Uterus (tissue), 4 donors: ENCODE data around the gene CA10. TPM values are rescaled to one million over a fixed set of nuclear protein-coding genes. Genes with fewer than 3 reads are reported as not detected.

ENCODE experiments used
- DNase-seq, 2 donors: peaks; one replicate each; pipeline ENCODE4 v3.0.0-alpha.2; 2019 to 2020
- H3K27ac ChIP-seq, 2 donors: fragments of 200-600 bp; sonication (generic); 1 replicate in 1 of 2; 2 replicates in 1 of 2; pipeline ENCODE4 v1.5.1; 2016 to 2018
- H3K27me3 ChIP-seq, 2 donors: fragments of 200-600 bp; sonication (generic); one replicate each; pipeline ENCODE4 v1.5.1; 2018 to 2019; ENCODE audit warnings: control low read depth in 1 of 2
- H3K36me3 ChIP-seq, 2 donors: fragments of 200-600 bp; sonication (generic); one replicate each; pipeline ENCODE4 v1.5.1; 2019; ENCODE audit warnings: control low read depth in 1 of 2
- H3K4me1 ChIP-seq, 2 donors: fragments of 200-600 bp; sonication (generic); one replicate each; pipeline ENCODE4 v1.5.1; 2018 to 2019; ENCODE audit warnings: control low read depth in 1 of 2
- H3K4me3 ChIP-seq, 2 donors: fragments of 200-600 bp; sonication (generic); 1 replicate in 1 of 2; 2 replicates in 1 of 2; pipeline ENCODE4 v1.5.1; 2018 to 2019; ENCODE audit warnings: mild to moderate bottlenecking in 1 of 2
- H3K9me3 ChIP-seq, 2 donors: fragments of 200-600 bp; sonication (generic); one replicate each; pipeline ENCODE4 v1.5.1; 2019; ENCODE audit warnings: control low read depth in 1 of 2
- POLR2A ChIP-seq, 2 donors: fragments of 450-650 bp; IDR thresholded peaks; one replicate each; pipeline ENCODE4 v1.6.1; 2016; ENCODE audit warnings: antibody characterized with exemption in 2 of 2, mild to moderate bottlenecking in 1 of 2, moderate library complexity in 1 of 2
- intact Hi-C: fragments of 100-400 bp; cut with DNase I; formaldehyde crosslinking; loops from one replicate; pipeline ENCODE4 v1.15.1; 2023; ENCODE audit warnings: low total_unique reads
- total RNA-seq, 4 donors: library from RNA; depleted of rRNA in 3 of 4; stranded (reverse); fragments of >200 nt in 3 of 4; gene quantifications; one replicate each; pipeline versions ENCODE4 v1.1.0 to v1.2.4, GENCODE V29; 2014 to 2023
- TF ChIP-seq, protein P1 (sequence below), 4 experiments: fragments of 200-600 bp in 2 of 4; fragments of 450-650 bp in 2 of 4; sonication (generic) in 2 of 4; IDR thresholded peaks; one replicate each; pipeline ENCODE4 v1.5.1; 2016 to 2019; ENCODE audit warnings: antibody characterized with exemption in 4 of 4, mild to moderate bottlenecking in 2 of 4, moderate library complexity in 1 of 4
- donor health status: DM: yes; HTN: yes; CAD: no.

The CA10 gene
- total RNA-seq, 4 donors from 2014 or later = 5.3 TPM; not detected in 3

DNA sequence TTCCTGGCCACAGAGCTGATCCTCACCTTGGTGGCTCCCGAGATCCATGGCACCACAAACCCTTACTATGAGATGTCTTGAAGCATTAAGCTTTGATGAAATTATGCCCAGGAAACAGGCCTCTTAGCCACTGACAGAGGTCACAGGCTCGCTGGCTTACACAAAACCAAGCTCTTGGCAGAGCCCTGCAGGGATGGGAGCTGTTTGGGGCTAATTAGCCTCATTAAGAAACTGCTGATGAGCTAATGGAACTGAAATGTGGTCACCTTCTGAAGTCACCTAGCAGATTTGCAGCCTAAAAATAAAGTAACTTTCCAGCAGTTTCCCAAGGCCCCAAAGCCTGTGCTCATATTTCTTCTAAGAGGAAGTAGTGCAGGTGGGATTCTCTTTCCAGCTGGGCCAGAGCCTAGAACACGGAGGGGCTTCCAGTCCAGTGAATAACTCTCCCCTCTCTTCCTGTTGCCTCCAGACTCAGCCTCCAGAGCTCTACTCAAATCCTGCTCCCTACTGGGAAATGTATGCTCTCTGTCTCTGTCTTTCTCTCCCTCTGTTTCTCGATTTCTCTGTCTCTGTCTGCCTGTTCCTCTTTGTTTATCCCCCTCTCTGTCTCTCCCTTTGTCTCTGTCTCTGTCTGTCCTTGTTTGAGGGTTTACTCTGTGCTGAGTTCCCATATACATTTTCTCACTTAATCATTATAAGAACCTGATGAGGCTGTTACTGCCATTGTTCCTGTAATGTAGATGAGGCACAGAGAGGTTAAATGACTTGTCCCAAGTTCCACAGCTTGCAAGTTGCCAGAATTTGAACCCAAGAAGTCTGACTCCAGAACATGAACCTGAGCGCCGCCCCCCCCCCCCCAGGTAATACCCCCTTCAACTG, 338.9 kb downstream of the CA10 start:
- Histone ChIP-seq H3K9me3 (no peaks in the 10 kb centered on the region), H3K27ac (no peak overlapping the region), H3K36me3 (no peaks in the 10 kb centered on the region), H3K4me1 (no peaks in the 10 kb centered on the region), H3K27me3 (no peaks in the 10 kb centered on the region), H3K4me3 (no peak overlapping the region)
- intact Hi-C loops = no loop called here
- TF ChIP-seq, protein P1, sequence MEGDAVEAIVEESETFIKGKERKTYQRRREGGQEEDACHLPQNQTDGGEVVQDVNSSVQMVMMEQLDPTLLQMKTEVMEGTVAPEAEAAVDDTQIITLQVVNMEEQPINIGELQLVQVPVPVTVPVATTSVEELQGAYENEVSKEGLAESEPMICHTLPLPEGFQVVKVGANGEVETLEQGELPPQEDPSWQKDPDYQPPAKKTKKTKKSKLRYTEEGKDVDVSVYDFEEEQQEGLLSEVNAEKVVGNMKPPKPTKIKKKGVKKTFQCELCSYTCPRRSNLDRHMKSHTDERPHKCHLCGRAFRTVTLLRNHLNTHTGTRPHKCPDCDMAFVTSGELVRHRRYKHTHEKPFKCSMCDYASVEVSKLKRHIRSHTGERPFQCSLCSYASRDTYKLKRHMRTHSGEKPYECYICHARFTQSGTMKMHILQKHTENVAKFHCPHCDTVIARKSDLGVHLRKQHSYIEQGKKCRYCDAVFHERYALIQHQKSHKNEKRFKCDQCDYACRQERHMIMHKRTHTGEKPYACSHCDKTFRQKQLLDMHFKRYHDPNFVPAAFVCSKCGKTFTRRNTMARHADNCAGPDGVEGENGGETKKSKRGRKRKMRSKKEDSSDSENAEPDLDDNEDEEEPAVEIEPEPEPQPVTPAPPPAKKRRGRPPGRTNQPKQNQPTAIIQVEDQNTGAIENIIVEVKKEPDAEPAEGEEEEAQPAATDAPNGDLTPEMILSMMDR (IDR thresholded peaks at IDR 0.05) = no peak
- no peak for TF ChIP-seq POLR2A (IDR thresholded peaks at IDR 0.05)
- no peak for DNase-seq

DNA sequence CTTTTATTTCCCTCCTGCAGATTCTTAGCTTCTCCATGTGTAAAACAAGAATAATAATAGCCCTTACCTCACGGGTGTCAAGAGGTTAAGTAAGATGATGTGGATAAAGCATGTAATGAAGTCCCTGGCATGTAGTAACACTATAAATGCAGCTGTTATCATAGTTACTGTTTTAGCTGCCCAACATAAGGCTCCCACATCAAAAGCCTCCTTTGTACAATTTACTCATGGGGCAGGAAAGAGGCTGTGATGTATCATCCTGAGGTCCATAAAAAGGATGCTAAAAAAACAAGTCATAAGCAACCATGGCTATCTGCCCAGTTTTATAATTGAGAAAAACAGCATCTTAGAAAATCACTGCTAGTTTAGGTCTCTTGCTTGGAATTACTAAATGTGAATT, 339.7 kb downstream of the CA10 start:
- no peaks in the 10 kb centered on the region for H3K27me3 ChIP-seq
- H3K9me3 ChIP-seq = no peaks in the 10 kb centered on the region
- H3K4me3 ChIP-seq = no peak overlapping the region
- no peak overlapping the region for H3K27ac ChIP-seq
- no peak for DNase-seq
- TF ChIP-seq POLR2A (IDR thresholded peaks at IDR 0.05) = no peak
- TF ChIP-seq, protein P1 (IDR thresholded peaks at IDR 0.05) = no peak
- H3K36me3 ChIP-seq = no peaks in the 10 kb centered on the region
- intact Hi-C loops = no loop called here
- H3K4me1 ChIP-seq = no peaks in the 10 kb centered on the region

DNA sequence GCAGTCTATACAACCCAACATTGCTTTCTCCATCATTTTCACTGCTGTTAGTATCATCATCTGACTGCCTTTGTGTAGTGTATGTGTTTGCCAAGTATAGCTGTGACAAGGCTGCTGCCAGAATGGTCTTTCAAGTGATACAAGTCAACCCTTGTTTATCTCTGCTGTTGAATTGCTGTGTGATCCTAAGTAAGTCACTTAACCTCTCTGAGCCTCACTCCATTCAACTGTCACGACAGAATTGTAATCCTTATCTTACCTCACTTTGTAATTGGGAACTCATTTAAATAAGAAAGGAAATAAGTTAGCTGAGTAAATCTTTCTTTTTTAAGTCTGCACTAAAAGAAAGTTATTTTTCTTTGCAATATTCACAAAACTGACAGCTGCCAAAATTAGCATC, 340.6 kb downstream of the CA10 start:
- no peaks in the 10 kb centered on the region for H3K27me3 ChIP-seq
- no peaks in the 10 kb centered on the region for H3K4me1 ChIP-seq
- no peak overlapping the region for H3K4me3 ChIP-seq
- no peak overlapping the region for H3K27ac ChIP-seq
- H3K36me3 ChIP-seq = no peaks in the 10 kb centered on the region
- no peak for DNase-seq
- no peaks in the 10 kb centered on the region for H3K9me3 ChIP-seq
- intact Hi-C loops = no loop called here
- TF ChIP-seq, protein P1 (IDR thresholded peaks at IDR 0.05) = no peak
- TF ChIP-seq POLR2A (IDR thresholded peaks at IDR 0.05) = no peak

DNA sequence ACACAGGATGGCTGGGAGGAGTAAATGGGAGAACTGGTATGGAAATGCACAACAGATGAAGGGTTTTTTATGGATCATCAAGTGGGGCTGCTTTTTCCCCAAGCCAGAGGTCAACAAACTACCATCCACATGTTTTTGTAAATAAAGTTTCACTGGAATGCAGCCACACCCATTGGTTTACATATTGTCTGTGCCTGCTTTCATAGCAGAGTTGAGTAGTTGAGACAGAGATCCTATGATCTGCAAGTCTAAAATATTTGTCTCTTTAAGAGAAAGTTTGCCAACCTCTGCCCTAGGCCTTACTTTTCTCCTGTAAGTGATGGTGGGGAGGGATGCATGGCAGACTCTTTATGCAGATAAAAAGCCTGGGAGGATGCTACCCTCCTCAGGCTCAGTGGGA, 341.4 kb downstream of the CA10 start:
- Histone ChIP-seq H3K27ac (no peak overlapping the region), H3K4me1 (no peaks in the 10 kb centered on the region), H3K4me3 (no peak overlapping the region), H3K36me3 (no peaks in the 10 kb centered on the region), H3K9me3 (no peaks in the 10 kb centered on the region), H3K27me3 (no peaks in the 10 kb centered on the region)
- no peak for DNase-seq
- no peak for TF ChIP-seq POLR2A (IDR thresholded peaks at IDR 0.05)
- intact Hi-C loops = no loop called here

DNA sequence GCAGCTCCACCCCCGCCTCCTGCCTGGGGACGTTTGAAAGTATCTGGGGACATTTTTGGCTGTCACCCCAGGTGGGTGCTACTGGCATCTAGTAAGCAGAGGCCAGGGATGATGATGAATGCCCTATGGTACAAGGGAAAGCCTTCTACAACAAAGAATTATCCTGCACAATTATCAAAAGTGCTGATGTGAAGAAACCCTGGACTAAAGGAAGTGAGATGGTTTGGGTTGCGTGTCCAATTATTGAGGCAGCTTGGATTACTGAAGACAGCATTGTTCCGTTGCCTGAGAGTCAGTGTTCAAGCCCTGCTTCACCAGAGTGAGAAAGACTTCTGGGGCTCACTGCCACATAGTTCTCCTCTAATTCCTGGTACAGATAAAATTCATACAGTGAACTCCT, 343.4 kb downstream of the CA10 start:
- Histone ChIP-seq H3K27ac (no peak overlapping the region), H3K9me3 (no peaks in the 10 kb centered on the region), H3K27me3 (no peaks in the 10 kb centered on the region), H3K36me3 (no peaks in the 10 kb centered on the region), H3K4me3 (no peak overlapping the region), H3K4me1 (no peaks in the 10 kb centered on the region)
- TF ChIP-seq, protein P1 (IDR thresholded peaks at IDR 0.05) = no peak
- no peak for TF ChIP-seq POLR2A (IDR thresholded peaks at IDR 0.05)
- DNase-seq = no peak
- intact Hi-C loops = no loop called here
